ENCODE measurements around the gene WDR27. TPM values are rescaled to one million over a fixed set of nuclear protein-coding genes. Genes with fewer than 3 reads are reported as not detected.

Gene WDR27
- total and polyA plus RNA-seq, 10 of the 15 experiments (the other 5 are each of a cell fraction or from before 2014, with no cell fraction given) = 1.9 to 33.2 (median 19.0) TPM

DNA sequence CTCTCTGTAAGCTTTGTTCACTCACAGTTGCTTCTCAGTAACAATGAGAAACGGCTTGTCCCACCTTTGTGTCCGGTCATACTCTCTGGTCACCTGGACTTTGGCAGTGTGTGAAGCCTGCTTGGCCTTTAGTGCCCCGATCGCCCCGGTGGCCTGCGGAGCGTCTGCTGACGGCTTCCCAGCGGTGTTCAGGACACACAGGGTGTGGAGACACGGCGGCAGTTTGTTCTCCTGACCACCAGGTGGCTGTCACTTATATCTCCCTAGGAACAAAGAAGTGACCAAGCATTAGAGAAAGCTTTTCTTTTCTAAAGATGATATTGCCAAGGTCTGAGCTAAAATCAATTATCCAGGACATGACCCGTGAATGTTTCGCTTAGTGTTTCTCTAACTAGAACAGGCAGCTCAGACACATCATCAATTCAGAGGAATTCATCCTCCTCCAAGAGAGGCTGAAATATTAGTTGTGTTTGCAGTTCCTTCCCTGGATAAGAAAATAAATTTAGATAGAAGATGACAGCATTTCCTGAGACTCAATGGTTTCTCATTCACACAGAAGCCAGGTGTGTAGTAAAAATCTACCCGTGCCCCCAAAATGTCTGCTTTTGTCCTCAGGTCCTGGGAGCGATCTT, 280.8 kb downstream of the WDR27 start:
- RAD21 ChIA-PET (ENCODE audit: unreplicated experiment) = no interaction called here
- no peaks in the 10 kb centered on the region for H3K36me3 ChIP-seq (ENCODE audit: control insufficient read depth in 2 of 2, insufficient read depth in 2 of 2, low read length in 1 of 2)
- no peak overlapping the region for H3K9ac ChIP-seq (ENCODE audit: control insufficient read depth, insufficient read depth, low read length)
- SMC1A ChIA-PET (ENCODE audit: uncharacterized antibody, unreplicated experiment) = no interaction called here
- H3K4me3 ChIP-seq = no peak overlapping the region
- H3K79me2 ChIP-seq (ENCODE audit: control insufficient read depth, insufficient read depth, low read length) = no peaks in the 10 kb centered on the region
- H3K9me3 ChIP-seq (replicated peaks; ENCODE audit: control insufficient read depth, insufficient read depth, low read length) = peaks cover 3% of the 10 kb centered on the region; the same call in 1 of the 3 replicates
- BruUV-seq (replicated peaks) = no TSS peak
- no peak overlapping the region for H3K4me2 ChIP-seq (ENCODE audit: control insufficient read depth, insufficient read depth)
- TF ChIP-seq MEF2B (IDR thresholded peaks at IDR 0.05; ENCODE audit: partially characterized antibody, poor library complexity, severe bottlenecking) (no peak), MEF2A (IDR thresholded peaks at IDR 0.05; ENCODE audit: insufficient read depth, low read depth, low read length) (no peak), ZNF622 (IDR thresholded peaks at IDR 0.05) (no peak), PAX5 (IDR thresholded peaks at IDR 0.05; ENCODE audit: borderline replicate concordance, low read depth, low read length) (no peak)
- TF ChIP-seq, protein P1, sequence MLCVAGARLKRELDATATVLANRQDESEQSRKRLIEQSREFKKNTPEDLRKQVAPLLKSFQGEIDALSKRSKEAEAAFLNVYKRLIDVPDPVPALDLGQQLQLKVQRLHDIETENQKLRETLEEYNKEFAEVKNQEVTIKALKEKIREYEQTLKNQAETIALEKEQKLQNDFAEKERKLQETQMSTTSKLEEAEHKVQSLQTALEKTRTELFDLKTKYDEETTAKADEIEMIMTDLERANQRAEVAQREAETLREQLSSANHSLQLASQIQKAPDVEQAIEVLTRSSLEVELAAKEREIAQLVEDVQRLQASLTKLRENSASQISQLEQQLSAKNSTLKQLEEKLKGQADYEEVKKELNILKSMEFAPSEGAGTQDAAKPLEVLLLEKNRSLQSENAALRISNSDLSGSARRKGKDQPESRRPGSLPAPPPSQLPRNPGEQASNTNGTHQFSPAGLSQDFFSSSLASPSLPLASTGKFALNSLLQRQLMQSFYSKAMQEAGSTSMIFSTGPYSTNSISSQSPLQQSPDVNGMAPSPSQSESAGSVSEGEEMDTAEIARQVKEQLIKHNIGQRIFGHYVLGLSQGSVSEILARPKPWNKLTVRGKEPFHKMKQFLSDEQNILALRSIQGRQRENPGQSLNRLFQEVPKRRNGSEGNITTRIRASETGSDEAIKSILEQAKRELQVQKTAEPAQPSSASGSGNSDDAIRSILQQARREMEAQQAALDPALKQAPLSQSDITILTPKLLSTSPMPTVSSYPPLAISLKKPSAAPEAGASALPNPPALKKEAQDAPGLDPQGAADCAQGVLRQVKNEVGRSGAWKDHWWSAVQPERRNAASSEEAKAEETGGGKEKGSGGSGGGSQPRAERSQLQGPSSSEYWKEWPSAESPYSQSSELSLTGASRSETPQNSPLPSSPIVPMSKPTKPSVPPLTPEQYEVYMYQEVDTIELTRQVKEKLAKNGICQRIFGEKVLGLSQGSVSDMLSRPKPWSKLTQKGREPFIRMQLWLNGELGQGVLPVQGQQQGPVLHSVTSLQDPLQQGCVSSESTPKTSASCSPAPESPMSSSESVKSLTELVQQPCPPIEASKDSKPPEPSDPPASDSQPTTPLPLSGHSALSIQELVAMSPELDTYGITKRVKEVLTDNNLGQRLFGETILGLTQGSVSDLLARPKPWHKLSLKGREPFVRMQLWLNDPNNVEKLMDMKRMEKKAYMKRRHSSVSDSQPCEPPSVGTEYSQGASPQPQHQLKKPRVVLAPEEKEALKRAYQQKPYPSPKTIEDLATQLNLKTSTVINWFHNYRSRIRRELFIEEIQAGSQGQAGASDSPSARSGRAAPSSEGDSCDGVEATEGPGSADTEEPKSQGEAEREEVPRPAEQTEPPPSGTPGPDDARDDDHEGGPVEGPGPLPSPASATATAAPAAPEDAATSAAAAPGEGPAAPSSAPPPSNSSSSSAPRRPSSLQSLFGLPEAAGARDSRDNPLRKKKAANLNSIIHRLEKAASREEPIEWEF (IDR thresholded peaks at IDR 0.05; ENCODE audit: insufficient replicate concordance, low read depth, low read length) = no peak
- in situ Hi-C loops (cut with MboI) = no loop called here
- H4K20me1 ChIP-seq (ENCODE audit: control insufficient read depth, insufficient read depth) = no peaks in the 10 kb centered on the region
- intact Hi-C loops (cut with micrococcal nuclease; ENCODE audit: unreplicated experiment) = no loop called here
- FAIRE-seq (no peak), DNase-seq (ENCODE audit: low read depth, low spot score) (no peak), ATAC-seq (no peak)
- H3K4me1 ChIP-seq (ENCODE audit: control insufficient read depth, insufficient read depth, low read length) = no peaks in the 10 kb centered on the region
- H3K27me3 ChIP-seq (replicated peaks in 1 of 2; ENCODE audit: control insufficient read depth in 2 of 2, insufficient read depth in 2 of 2, low read length in 1 of 2) = no peaks in the 10 kb centered on the region
- 52% methylated on average over 14 of the region's 15 CpGs for WGBS (ENCODE audit: insufficient coverage, insufficient replicate concordance, low lambda C conversion rate, missing lambda C conversion rate)
- POLR2A ChIA-PET = no interaction called here
- H3K27ac ChIP-seq (ENCODE audit: control insufficient read depth, insufficient read depth) = no peak overlapping the region
- CTCF ChIA-PET = no interaction called here
- H2AFZ ChIP-seq (ENCODE audit: control insufficient read depth, low read depth, low read length) = no peak overlapping the region
